NCI-H82 treated with DMSO at 0.1 percent for 48 hours (cell line): Measurements from ENCODE around the gene AKAP8.

Experiments
- DNase-seq: peaks from one replicate; lab custom pipeline; 2025; ENCODE audit not compliant: unreplicated experiment; lab: John Stamatoyannopoulos, UW

The AKAP8 gene

DNA sequence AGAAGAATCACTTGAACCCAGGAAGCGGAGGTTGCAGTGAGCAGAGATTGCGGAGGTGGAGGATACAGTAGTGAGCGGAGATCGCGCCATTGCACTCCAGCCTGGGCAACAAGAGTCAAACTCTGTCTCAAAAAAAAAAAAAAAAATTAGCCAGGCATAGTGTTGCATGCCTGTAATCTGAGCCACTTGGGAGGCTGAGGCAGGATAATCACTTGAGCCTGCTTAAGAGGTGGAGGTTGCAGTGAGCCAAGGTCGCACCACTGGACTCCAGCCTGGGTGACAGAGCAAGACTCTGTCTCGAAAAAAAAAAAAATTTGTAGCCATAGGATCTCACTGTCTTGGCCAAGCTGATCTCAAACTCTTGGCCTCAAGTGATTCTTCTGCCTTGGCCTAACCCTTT is 43.6 kb downstream of the AKAP8 start:
- DNase-seq, result peak; percentile 43

DNA sequence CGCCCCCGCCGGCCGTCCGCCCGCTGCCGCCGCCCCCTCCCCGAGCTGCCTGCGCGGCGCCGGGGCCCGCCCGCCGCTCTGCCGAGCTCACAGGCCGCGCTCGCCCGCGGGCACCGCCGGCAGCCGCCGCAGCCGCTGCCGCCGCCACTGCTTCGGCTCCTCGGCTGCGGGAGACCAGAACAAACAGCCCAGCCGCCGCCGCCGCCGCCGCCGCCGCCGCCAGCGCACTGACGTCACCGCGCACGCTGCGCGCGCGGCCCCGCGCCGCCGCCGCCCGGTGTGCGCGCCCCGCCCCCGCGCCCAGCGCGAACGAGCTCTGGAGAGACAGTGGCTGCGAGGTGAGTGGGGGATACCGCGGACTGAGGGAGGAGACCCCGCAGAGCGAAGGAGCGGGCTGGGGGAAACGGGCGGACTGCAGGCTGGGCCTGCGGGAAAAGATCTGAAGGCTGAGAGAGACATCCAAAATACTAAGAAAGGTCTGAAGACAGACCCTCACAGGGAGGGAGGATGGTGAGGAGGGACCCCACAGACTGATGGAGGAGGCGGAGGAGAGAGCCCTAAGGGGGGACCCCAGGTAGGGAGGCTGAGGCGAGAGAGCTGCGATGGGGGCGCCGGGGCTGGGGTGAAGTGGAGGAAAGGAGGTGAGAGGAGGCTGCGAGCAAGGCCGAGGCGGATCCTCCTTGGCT is 47.1 kb downstream of the AKAP8 start, which contains the start of gene BRD4:
Gene BRD4 (minus strand): TSS at position 229 of the 686 bp plus-strand sequence. CDS start 59,440 bp downstream, outside the sequence.
- peak; percentile 32 for DNase-seq

GRCh38 chr19:15331419-15332310 is 47.9 kb downstream of the AKAP8 start:
- DNase-seq, result no peak

GRCh38 chr19:15330801-15331418 is 48.7 kb downstream of the AKAP8 start:
- no peak for DNase-seq

DNA sequence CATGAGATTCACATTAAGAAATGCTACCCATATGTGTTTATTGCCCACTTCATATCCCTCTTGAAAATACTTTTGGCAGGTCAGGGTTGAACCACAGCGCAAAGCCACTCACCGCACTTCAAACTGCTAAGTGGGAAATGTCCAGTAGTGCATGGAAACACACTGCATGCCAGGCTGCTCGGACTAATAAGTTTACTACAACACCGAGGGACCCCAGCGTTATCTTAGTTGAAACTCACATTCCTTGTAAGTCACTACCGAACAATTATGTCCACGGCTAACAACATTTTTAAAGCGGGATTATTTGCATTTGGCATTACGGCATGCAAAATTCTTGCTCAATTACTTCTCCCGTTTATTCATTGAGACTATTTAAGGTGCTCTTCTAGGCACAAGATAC is 51.3 kb downstream of the AKAP8 start:
- no peak for DNase-seq

- peak; percentile 98 for DNase-seq
These were observed 54.6 kb downstream of the AKAP8 start for GRCh38 chr19:15324791-15325519.

DNA sequence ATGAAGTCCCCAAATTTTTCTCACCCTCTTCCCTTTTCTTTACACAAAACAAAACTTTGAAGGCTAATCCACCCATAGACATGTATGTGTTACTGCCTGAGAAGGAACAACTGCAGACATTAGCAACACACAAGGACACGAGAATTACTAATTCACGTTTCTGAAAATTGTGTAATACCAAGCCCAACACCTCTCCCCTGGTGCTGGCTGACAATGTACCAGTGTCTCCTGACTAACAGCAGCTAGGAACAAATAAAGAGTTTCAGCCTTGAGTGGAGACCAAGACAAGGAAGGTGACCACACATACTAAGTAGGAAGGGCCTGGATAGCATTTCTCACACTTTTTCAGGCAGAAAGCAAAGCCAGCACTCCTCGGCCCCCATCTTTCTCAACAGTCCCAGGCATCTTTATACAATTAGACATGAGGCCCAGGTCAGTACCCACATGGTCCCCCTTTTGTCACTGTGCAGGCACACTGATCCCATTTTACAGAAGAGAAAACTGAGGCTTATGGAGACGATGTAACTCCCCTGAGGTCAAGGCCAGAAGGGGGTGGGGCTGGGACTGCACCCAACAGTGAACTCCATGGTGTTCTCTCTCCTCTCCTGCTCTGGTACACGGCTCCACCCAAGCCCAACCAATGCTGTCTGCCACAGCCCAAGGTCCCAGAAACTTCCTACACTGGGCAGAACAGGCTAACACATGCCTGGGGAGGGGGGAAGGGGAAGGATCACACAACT is 55.9 kb downstream of the AKAP8 start:
- DNase-seq, result no peak

DNA sequence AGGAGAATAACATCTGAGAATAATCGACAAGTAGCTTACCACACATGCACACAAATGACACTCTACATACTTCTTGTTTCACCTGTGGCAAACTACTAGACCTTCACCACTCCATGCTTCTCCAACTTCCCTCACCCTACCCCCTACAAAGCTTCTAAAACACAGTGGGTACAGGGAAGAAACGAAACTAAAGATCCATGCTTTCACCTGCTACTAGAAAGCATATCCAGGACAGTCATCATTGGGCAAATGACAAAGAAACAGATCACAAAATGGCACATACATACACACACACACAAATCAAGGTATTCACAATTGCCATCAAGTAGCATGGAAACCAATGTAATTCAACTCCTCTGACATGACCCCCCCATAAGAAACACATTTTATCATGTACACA is 57.8 kb downstream of the AKAP8 start:
- no peak for DNase-seq

DNA sequence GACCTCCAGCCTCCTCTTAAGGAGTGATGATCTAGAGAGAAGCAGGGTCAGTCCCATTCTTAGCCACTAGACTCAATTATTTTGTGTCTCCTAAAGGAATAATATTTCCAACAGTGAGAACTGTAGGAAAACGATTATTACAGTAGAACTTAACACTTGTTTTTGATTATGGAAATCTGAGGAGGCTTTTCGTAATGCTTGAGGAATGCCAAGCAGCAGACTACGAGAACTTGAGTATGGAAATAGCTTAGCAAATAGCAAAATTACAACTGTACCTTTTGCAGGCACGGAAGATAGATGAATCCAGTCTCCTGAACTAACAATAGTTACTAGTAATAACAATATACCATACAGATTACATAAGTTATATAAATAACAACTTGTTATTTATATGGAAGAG is 59.5 kb downstream of the AKAP8 start:
- DNase-seq, result no peak

GRCh38 chr19:15318241-15318691 is 61.3 kb downstream of the AKAP8 start:
- DNase-seq, result no peak

GRCh38 chr19:15317392-15318071 is 62.1 kb downstream of the AKAP8 start:
- no peak for DNase-seq

- DNase-seq, result no peak
These were observed 63.1 kb downstream of the AKAP8 start for GRCh38 chr19:15316498-15316897.

DNA sequence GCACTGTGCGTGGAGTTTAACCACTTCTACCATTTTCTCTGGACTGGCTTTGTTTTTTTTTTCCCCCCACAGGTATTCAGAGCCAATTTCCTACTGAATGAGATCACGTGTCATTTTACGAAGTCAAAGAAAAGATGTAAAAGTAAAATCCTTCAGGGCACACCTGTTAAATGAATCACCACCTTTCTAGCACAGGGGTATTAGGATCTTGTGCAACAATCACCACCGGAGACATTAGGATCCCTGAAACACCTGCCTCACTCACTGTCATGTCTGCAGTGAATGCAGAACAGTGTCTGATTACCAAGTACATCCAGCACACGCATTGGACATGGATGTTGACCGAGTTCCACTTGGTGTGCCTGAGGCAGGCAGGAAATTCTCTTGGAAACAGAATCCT is 64.5 kb downstream of the AKAP8 start:
- no peak for DNase-seq

DNA sequence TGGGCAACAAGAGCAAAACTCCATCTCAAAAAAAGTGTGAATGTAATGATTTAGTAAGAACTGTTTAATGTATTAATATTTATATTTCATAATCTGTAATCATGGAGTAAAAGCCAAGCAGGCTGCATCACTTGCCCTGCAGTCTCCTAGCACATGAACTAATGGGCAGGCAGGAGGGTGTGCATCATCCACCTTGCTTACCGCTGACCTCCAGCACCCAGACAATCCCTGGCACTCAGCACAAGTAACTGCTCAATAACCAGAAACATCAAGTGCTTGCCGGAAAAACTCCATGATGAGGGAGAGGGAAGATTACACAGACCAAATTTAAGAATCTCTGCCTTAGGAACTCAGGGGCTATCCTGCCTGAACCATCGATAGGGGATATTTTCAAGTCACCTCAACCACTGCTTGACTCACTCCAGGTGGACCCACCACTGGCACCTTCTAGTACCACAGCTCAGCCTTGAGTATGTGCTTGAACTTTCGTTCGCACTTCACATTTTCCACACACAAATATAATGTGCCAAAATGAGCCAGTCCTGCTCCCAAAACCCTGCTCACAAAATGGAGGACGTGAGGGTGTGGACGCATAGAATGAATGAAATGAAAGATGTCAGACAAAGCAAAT is 65.8 kb downstream of the AKAP8 start:
- DNase-seq, result no peak

GRCh38 chr19:15307169-15307568 is 72.4 kb downstream of the AKAP8 start:
- DNase-seq, result no peak

GRCh38 chr19:15305582-15306334 is 73.8 kb downstream of the AKAP8 start:
- DNase-seq, result no peak

DNA sequence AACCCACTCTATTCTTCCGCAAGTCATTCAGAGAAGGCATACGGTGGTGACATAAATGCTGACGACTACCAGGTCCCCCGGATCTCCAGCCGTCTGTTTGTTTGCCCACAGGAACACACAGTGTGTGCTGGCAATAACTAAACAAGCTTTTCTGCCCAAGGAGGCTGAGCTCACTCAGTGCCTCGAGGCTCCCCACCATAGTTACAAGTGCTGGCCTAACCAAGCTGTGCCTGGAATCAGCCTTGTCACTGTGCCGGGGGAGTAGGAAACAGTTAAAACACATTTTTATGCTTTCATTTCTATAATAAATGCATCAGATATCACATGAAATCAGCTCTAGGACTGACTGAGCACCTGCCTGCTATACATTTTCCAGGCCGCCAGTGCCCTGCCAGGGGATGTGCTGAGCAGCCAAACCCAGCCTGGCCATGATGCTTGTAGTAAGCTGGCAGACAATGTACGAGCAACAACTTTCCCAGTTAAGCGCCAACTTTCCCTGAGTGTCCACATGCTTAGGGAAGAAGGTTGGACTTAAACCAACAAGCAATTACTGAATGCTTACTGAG is 75.4 kb downstream of the AKAP8 start:
- no peak for DNase-seq
